Stimulated activated CD4-positive, alpha-beta T cell treated with anti-CD3 and anti-CD28 coated beads, Interleukin-12 subunit alpha, Interleukin-12 subunit beta, amount 100 ng/mL, for 48 hours (primary cell): ENCODE results near the gene RPLP2.

Experiments used
- DNase-seq, 3 donors: peaks; one replicate each; pipeline ENCODE4 v3.0.0-alpha.2; 2020; ENCODE audit warnings: low read depth in 2 of 3, low spot score in 1 of 3

Gene RPLP2

DNA sequence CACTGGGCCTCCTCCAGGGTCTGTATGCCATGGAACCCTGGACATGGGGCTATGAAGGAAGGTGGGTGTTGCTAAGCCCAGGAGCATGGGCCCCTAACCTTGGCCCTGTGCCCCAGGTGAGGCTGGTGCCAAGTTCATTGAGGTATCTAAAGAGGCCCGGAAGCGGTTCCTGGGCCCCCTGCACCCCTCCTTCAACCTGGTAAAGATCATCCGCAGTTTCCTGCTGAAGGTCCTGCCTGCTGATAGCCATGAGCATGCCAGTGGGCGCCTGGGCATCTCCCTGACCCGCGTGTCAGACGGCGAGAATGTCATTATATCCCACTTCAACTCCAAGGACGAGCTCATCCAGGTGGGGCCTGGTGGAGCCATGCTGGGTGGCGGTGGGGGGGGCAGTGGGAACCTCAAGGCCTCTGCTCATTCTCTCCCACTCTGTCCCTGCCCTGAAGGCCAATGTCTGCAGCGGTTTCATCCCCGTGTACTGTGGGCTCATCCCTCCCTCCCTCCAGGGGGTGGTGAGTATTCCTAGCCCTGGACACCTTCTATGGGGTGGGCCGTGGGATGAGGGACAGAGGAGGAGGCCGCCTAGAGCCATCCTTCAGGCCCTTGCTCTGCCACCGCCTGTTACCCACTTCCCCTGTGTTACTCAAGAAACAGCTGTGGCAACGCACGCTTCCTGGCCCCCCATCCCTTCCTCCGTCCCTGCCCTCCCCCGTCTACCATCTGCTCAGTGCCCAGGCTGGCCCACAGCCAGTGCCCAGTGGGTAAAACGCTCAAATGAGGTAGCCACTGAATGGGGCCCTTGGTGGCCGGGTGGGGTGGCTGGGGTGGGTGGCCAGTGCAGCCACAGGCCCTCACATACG lies 12.0 kb downstream of the RPLP2 start:
- DNase-seq, result no peak

DNA sequence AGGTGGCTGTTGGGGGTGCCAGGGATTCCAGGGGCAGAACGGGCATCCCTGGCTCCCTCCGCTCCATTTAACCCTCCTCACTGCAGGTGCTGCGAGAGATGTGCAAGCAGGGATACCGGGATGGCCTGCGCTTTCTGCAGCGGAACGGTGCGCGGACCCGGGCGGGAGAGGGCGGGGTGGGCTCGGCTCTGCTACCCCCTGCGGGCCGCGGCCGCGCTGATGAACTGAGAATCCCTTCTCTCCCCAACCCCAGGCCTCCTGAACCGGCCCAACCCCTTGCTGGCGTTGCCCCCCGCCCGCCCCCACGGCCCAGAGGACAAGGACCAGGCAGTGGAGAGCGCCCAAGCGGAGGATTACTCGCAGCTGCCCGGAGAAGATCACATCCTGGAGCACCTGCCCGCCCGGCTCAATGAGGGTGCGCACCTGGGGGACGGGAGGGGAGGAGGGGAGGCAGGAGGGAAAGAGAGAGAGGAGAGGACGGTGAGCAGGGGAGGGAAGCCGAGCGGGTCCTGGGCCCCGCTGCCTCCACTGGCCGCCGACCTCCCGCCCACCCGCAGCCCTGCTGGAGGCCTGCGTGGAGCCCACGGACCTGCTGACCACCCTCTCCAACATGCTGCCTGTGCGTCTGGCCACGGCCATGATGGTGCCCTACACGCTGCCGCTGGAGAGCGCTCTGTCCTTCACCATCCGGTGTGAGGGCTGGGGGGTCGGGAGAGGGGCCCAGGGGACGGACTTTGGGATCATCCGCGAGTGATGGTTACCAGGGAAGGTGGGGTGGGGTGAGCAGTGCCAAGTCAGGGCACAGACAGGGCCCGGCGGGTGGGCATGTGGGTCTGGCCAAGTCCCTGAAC lies 13.9 kb downstream of the RPLP2 start:
- no peak for DNase-seq

DNA sequence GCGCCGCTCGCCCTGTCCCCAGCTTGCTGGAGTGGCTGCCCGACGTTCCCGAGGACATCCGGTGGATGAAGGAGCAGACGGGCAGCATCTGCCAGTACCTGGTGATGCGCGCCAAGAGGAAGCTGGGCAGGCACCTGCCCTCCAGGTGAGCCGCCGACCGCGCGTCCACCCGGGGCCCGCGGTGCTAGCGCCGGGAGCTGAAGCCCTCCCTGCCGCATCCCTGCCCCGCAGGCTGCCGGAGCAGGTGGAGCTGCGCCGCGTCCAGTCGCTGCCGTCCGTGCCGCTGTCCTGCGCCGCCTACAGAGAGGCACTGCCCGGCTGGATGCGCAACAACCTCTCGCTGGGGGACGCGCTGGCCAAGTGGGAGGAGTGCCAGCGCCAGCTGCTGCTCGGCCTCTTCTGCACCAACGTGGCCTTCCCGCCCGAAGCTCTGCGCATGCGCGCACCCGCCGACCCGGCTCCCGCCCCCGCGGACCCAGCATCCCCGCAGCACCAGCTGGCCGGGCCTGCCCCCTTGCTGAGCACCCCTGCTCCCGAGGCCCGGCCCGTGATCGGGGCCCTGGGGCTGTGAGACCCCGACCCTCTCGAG lies 14.6 kb downstream of the RPLP2 start:
- DNase-seq, result no peak

DNA sequence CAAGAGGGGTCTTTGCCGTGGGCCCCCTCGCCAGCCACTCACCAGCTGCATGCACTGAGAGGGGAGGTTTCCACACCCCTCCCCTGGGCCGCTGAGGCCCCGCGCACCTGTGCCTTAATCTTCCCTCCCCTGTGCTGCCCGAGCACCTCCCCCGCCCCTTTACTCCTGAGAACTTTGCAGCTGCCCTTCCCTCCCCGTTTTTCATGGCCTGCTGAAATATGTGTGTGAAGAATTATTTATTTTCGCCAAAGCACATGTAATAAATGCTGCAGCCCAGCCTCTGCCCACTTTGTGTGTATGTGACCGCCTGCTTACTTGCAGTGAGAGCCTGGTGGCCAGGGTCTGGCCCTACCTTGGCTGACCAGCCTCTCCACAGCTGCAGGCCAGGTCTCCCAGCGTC lies 15.2 kb downstream of the RPLP2 start:
- DNase-seq, result no peak

DNA sequence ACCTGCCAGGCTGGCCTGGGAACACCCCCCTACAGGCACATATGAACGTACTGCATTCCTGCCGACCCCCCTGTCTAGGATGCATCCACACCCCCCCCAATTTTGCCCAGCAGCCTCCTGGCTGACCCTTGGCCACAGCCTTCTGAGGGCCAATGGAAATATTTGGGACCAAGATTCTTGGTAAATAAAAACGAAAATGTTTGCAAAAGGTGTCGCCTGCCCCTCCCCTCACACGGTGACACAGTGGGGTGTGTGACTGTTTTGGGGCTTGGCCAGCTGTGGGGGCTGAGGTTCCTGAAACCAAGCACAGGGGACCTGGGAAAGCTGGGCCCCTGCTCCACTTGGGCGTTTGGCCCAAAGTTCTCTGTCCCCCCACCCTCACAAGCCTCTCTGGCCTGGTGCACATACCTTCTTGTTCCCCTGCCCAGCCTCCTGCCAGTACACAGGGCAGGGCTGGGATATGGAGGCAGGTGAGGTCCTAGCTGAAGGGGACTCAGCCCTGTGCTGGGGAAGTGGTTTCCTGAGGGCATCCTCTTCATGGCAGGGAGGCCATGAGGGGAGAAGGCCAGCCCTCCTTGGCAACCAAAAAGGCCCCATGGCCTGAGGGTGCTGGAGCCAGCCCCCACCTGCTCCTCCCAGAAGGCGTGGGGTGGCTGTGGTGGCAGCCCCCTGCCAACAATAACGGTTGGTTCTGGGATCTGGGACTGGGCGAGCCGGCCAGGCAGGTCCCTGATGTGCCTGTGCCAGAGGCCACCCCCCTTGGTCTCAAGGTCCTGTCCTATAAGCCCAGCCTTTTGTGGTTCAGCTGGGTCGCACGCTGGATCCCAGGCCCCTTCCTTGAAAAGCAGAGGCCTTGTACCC lies 15.8 kb downstream of the RPLP2 start:
- no peak for DNase-seq

DNA sequence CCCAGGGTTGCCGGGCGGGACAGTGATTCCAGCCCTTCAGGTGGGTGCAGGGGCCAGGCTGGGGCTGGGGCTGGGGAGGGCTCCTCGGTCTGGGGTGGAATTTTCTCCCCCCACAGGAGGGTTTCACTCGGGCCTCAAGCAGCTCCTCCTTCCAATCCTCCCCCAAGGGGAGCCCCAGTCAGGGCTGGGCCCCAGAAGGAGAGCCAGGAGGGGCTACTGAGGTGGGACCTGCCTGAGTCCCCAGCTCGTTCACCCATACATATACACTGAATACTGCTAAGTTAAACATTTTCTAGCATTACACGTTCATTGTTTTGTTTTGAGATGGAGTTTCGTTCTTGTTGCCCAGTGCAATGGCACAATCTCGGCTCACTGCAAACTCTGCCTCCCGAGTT lies 16.5 kb downstream of the RPLP2 start:
- no peak for DNase-seq

DNA sequence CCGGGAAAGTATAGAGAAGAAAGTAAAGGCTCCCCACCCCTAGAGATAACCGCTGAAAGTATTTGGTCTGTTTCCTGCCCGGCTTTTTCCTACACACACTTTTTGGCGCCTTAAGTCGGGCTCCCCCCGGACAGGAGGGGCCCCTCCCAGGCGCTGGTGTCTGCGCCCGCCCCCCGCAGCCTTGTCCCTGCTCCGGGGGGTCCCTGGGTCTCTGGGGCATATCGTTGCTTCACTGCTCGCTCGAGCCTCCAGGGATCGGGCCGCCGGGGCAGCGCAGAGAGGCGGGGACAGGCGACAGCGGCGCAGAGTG lies 17.0 kb downstream of the RPLP2 start:
- DNase-seq, result no peak

DNA sequence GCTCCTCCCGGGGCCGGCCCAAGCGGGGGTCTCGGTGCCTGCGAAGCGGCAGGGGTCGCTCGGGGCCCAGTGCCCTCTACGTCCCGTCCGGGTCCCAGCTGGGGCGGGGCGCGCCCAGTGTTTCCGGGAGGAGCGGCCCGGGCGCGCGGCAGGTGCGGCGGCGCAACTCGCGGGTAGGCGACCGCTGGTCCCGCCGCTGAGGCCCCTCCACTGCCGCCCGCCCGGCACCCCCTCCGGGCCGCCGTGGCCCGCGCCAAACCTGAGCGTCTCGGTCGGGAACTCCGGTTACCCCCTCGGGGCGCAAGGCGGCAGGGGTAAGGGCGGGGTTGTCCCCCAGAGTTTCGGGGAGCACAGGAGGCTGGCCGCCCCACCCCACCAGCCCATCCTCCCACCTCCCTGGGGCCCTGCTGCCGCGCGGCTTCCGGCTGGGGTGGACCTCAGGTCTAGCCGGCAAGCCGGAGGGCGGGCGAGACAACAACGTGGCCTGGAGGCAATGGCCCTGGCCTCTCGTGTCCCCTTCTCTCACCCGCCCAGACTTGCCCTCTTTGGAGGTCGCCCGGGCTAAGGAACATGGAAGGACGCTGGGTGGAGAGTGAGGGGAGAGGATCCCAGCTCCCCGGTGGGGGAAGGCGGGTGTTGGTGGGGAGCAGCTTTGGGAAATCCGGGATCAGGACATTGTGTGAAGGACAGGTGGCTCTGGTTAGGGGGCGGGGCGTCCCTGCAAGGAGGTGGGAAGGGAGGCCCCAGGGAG lies 17.6 kb downstream of the RPLP2 start:
- DNase-seq, result no peak

DNA sequence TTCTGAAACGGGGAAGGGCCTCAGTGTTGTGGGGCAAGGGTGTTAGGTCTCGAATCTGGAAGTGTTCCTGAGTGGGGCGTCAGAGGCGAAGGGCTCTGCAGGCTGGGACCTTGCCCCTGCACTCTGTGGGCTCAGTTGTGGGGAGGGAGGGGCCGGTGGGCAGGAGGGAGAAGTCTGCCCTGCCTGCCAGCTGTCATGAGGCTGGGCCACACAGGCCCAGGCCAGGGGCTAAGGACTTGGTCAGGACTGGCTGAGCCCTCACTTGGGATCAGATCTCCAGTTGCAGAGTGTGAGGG lies 18.1 kb downstream of the RPLP2 start, which contains the start of gene CRACR2B:
TSS of gene CRACR2B (plus strand) at position 23 of the 296 bp plus-strand sequence. CDS start 689 bp downstream, outside the sequence.
- no peak for DNase-seq

DNA sequence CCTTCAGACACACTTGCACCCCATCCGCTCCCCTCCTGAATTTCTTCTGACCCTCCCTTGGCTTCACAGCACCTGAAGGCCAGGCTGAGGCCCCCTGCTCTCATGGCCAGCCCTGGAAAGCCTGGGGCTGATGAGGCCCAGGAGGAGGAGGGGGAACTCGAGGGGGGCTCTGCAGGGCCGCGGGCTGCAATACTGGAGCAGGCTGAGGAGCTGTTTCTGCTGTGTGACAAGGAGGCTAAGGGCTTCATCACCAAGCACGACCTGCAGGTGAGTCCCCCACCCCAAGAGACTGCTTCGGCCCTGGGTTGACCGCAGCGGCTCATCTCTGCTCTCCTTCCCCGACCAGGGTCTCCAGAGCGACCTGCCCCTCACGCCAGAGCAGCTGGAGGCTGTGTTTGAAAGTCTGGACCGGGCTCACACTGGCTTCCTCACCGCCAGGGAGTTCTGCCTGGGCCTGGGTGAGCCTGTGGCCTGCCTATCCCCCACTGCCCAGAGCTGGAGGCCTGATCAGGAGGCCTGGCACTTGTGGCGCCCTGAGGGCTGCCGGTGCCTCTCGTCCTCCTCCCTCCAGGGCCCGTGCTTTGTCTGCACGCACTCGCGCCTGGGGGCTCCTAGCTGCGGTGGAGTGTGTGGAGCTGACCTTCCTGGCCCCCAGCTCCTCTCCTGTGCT lies 18.9 kb downstream of the RPLP2 start:
- DNase-seq, result no peak

DNA sequence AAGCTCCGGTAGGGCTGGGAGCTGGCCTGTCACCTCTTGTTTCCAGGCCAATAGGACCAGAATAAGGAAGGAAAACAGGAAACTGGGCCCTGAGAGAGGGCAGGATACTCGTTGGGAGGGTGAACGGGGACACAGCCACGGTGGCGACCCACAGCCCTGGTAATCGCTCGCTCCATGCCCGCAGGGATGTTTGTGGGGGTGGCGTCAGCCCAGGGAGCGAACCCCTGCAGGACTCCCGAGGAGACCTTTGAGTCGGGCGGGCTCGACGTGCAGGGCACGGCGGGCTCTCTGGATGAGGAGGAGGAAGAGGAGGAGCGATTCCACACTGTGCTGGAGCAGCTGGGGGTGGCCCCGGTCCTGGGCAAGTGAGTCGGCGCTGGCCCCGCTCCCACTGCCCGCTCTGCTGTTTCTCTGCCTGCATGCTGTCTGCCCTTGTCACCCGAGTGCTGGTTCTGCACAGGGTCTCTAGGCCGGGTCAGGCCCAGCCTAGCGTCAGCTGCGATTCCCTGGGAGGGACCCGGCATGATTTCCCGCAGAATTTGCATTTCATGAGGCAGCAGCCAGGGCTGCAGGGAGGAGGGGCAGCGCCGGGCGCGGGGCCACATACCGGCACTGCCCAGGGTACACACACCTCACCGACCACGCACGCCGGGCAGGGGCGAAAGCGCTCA lies 19.5 kb downstream of the RPLP2 start:
- no peak for DNase-seq

DNA sequence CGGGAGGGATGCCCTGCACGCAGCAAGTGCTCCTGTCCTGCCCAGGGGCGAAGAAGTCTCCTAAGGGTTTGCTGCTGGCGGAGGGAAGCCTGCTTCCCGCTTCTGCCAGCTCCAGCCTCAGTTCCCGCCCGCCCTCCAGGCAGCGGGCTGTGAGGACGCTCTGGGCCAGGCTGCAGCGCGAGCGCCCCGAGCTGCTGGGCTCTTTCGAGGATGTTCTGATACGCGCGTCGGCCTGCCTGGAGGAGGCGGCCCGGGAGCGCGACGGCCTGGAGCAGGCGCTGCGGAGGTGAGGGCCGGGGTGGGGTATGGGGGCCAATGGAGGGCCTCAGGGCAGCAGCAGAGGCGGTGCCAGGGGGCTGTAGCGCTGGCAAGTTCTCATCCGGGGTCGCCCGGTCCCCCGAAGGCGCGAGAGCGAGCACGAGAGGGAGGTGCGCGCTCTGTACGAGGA lies 20.1 kb downstream of the RPLP2 start:
- no peak for DNase-seq

DNA sequence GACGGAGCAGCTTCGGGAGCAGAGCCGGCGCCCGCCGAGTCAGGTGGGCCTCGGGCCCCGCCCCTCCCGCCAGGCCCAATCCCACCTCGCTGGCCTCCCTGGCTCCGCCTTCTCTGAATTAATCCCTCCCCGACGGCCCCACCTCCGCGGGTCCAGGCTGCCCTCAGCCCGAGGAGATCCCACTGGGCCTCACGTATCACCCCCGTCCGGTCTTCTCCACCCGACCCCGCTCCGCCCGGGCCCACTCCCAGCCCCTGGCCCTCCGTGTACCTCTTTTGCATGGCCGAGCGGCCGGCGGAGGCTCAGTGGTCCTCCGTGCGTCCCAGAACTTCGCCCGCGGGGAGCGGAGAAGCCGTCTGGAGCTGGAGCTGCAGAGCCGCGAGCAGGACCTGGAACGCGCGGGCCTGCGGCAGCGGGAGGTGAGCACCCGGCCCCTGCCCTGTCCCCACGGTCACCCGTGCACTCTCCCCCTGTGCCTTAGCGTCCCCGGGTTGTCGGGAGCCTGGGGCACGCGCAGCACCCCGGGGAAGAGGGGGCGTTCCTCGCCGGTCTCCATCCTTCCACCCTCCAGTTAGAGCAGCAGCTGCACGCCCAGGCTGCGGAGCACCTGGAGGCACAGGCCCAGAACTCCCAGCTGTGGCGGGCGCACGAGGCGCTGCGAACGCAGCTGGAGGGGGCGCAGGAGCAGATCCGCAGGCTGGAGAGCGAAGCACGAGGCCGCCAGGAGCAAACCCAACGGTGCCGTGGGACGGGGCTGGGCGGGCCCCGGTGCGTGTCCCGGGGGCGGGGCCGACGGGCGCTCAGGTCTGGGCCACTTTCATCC lies 20.7 kb downstream of the RPLP2 start:
- no peak for DNase-seq

DNA sequence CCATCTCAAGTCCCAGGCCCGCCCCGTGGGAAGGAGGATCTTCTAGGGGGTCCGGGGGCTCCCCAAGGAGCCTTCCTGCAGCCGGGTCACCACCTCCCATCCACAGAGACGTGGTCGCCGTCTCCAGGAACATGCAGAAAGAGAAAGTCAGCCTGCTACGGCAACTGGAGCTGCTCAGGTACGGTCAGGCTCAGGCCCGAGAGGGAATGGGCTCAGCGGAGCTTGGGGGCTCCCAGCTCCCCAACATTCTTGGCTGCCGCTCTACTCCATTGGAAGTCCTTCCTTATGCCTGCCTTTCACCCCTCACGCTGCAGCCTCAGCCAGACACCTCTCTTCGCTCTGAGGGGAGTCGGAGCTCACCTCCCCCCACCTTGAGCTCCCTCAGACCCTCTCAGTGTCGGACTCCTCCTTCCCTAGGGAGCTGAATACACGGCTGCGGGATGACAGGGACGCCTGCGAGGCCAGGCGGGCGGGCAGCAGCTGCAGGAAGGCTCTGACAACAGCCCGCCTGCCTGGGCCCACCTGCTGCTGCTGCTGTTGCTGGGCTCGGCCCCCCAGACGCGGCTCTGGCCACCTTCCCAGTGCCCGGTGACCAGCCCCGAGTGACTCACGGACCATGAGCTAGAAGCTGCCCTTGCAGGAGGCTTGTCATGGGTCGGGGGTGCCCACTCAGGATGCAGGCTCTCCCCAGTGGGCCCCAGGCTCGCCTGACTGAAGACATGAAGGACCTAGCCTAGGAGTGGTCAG lies 21.5 kb downstream of the RPLP2 start:
- DNase-seq, result no peak

DNA sequence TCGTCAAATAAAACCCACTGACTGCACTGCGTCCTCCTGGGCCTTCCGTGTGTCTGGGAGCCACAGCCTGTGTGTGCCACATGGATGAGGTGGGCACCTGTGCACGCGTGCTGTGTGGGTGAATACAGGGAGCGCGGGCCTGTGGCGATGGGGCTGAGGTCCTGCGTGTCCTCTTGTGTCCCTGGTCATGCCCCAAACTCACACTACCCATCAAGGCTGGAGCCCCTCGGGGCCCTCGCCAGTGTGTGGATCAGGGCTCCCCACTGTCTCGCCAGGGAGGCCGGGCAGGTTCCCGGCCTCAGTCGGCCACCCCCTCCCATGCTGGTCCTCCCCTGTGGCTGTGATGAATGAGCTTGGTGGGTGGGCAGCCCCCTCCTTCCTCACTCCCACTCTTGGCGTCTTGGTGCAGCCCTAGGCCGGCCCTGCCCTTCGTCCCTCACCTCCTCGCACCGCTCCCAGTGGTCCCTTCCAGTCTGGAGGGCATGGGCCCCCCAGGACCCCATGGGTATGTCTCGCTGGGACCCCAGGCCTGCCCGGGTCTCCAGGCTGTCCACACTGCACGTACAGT lies 22.3 kb downstream of the RPLP2 start:
- no peak for DNase-seq

DNA sequence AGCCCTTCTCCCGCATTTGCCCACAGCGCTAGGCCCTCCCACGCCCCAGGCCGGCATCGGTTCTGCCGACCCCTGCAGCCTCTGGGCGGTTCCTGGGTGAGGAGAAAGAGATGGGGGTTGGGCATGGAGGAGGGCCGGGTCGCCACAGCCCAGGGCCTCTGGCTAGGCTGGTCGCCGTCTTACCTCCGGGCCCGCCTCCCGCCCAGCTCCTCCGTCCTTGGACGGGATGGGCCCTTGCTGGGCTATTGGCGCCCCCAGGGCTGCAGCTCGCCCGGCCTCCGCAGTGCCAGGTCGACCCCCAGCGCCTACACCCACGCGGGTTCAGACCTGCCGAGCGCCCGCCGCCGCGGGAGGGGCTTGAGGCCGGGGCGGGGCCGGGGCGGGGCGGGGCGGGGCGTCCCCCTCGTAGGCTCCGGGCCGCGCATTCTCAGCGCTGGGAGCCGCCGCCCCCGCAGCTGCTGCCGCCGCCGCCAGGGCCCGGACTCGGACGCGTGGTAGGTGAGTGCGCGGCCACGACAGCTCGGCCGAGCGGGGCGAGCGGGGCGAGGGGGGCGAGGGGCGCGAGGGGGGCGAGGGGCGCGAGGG lies 22.9 kb downstream of the RPLP2 start, which contains the start of gene CD151:
TSS of gene CD151 (plus strand) at position 424 of the 585 bp plus-strand sequence. CDS start 3,118 bp downstream, outside the sequence.
- DNase-seq, result no peak
